HepG2 (cell line): ENCODE measurements around the gene RAB35. TPM values are rescaled to one million over a fixed set of nuclear protein-coding genes. Genes with fewer than 3 reads are reported as not detected.

Experiments
- BCL6 ChIP-seq: IDR thresholded peaks from 2 replicates; pipeline ENCODE4 v1.6.1; 2016; ENCODE audit warnings: missing genetic modification reagents, missing compliant biosample characterization
- CERS6 ChIP-seq: sonication (generic); formaldehyde crosslinking; IDR thresholded peaks from 2 replicates; pipeline ENCODE4 v1.5.0; 2020; ENCODE audit warnings: missing genetic modification reagents
- EHMT2 ChIP-seq: fragments of 200-600 bp; sonication (generic); IDR thresholded peaks from 2 replicates; pipeline ENCODE4 v1.7.0; 2017; ENCODE audit warnings: antibody characterized with exemption, low read depth, low read length, borderline replicate concordance
- FOXA1 ChIP-seq, 2 experiments: fragments of 450-650 bp in 1 of 2; sonication (generic) in 1 of 2; formaldehyde crosslinking in 1 of 2; IDR thresholded peaks; 2 replicates each; pipeline versions ENCODE4 v1.4.0 to v1.6.1; 2016 to 2020; ENCODE audit warnings: missing genetic modification reagents in 1 of 2
- HNF4A ChIP-seq: sonication (generic); formaldehyde crosslinking; IDR thresholded peaks from 2 replicates; pipeline ENCODE4 v1.4.0; 2020; ENCODE audit warnings: missing genetic modification reagents
- NCOA2 ChIP-seq: sonication (generic); formaldehyde crosslinking; IDR thresholded peaks from 2 replicates; pipeline ENCODE4 v1.8.0; 2022; ENCODE audit warnings: inconsistent platforms
- ZNF318 ChIP-seq: sonication (generic); formaldehyde crosslinking; IDR thresholded peaks from 2 replicates; pipeline ENCODE4 v1.4.0; 2020; ENCODE audit warnings: mild to moderate bottlenecking, missing genetic modification reagents
- polyA plus RNA-seq, 8 experiments: library from polyadenylated mRNA; depleted of rRNA in 3 of 8; stranded (reverse) in 7 of 8; unstranded in 1 of 8; fragments of >200 nt; fragmentation: Illumina TruSeq in 4 of 8; extraction: Trizol in 4 of 8; gene quantifications; 2 replicates each; pipeline versions ENCODE4 v1.2.1 to v1.2.3, GENCODE V29; 2011 to 2016; ENCODE audit warnings: low read depth in 4 of 8, missing spikeins in 1 of 8, mixed read lengths in 1 of 8; ENCODE audit not compliant: insufficient read depth in 1 of 8
- total RNA-seq, 5 experiments: library from RNA; depleted of rRNA; stranded (reverse); fragments of >200 nt; fragmentation: Illumina TruSeq; extraction: Trizol; gene quantifications; 2 replicates each; pipeline ENCODE4 v1.2.3, GENCODE V29; 2016; ENCODE audit warnings: low read depth in 1 of 5

RAB35 gene
- total and polyA plus RNA-seq, 2 of the 13 experiments (the other 11 are each of a cell fraction or from before 2014, with no cell fraction given), result 25.2 to 29.1 TPM

GRCh38 chr12:120055231-120056000 lies 61.1 kb downstream of the RAB35 start (continued):
- no peak for TF ChIP-seq ZNF318 (CRISPR knock-in tag)
- TF ChIP-seq NCOA2 (CRISPR knock-in tag), result peak; percentile 79
- no peak for TF ChIP-seq EHMT2
- TF ChIP-seq CERS6, result no peak
- TF ChIP-seq HNF4A (CRISPR knock-in tag), result peak; percentile 13; the same call in 1 of the 2 replicates
- TF ChIP-seq FOXA1 (IDR thresholded peaks at IDR 0.05), result no peak
- TF ChIP-seq FOXA1 (CRISPR knock-in tag; IDR thresholded peaks at IDR 0.05), result peak; percentile 20; the same call in 1 of the 2 replicates
- TF ChIP-seq BCL6 (CRISPR knock-in tag), result peak; percentile 18; the same call in 1 of the 2 replicates
